Vagina (tissue), 2 donors: ENCODE data around the gene RBM20. TPM values are rescaled to one million over a fixed set of nuclear protein-coding genes. Genes with fewer than 3 reads are reported as not detected.

Source experiments
- DNase-seq, 2 donors: peaks; one replicate each; pipeline ENCODE4 v3.0.0-alpha.2; 2017; ENCODE audit errors: extremely low spot score in 2 of 2
- H3K27ac ChIP-seq: fragments of 200-600 bp; sonication (generic); one replicate; pipeline ENCODE4 v1.5.1; 2019
- H3K27me3 ChIP-seq: fragments of 200-600 bp; sonication (generic); one replicate; pipeline ENCODE4 v1.5.1; 2019
- H3K36me3 ChIP-seq, 2 donors: fragments of 200-600 bp; sonication (generic); one replicate each; pipeline ENCODE4 v1.5.1; 2017 to 2019
- H3K4me1 ChIP-seq: fragments of 200-600 bp; sonication (generic); one replicate; pipeline ENCODE4 v1.5.1; 2019
- H3K4me3 ChIP-seq, 2 donors: fragments of 200-600 bp; sonication (generic); 1 replicate in 1 of 2; 2 replicates in 1 of 2; pipeline ENCODE4 v1.5.1; 2016 to 2019
- H3K9me3 ChIP-seq: fragments of 200-600 bp; sonication (generic); one replicate; pipeline ENCODE4 v1.5.1; 2019
- CTCF ChIP-seq, 3 experiments: fragments of 450-650 bp in 2 of 3; fragments of 200-600 bp in 1 of 3; sonication (generic) in 1 of 3; IDR thresholded peaks; one replicate each; pipeline ENCODE4 v1.5.1; 2017 to 2019; ENCODE audit warnings: antibody characterized with exemption in 3 of 3, mild to moderate bottlenecking in 2 of 3, moderate library complexity in 2 of 3
- POLR2A ChIP-seq, 2 donors: fragments of 450-650 bp; IDR thresholded peaks; one replicate each; pipeline ENCODE4 v1.6.1; 2017; ENCODE audit warnings: antibody characterized with exemption in 2 of 2, mild to moderate bottlenecking in 2 of 2, moderate library complexity in 2 of 2
- POLR2AphosphoS5 ChIP-seq, 2 donors: sonication (generic); formaldehyde crosslinking; IDR thresholded peaks; one replicate each; pipeline ENCODE4 v1.9.0; 2017; ENCODE audit warnings: antibody characterized with exemption in 2 of 2, mild to moderate bottlenecking in 2 of 2, low read depth in 1 of 2; ENCODE audit not compliant: insufficient read depth in 1 of 2
- intact Hi-C: fragments of 100-400 bp; cut with DNase I; formaldehyde crosslinking; loops from one replicate; pipeline ENCODE4 v1.15.1; 2023
- total RNA-seq: library from RNA; depleted of rRNA; stranded (reverse); fragments of >200 nt; gene quantifications from one replicate; pipeline ENCODE4 v1.2.3, GENCODE V29; 2016

Gene RBM20
- total RNA-seq, 1 donor from 2014 or later: 5.2 TPM

DNA sequence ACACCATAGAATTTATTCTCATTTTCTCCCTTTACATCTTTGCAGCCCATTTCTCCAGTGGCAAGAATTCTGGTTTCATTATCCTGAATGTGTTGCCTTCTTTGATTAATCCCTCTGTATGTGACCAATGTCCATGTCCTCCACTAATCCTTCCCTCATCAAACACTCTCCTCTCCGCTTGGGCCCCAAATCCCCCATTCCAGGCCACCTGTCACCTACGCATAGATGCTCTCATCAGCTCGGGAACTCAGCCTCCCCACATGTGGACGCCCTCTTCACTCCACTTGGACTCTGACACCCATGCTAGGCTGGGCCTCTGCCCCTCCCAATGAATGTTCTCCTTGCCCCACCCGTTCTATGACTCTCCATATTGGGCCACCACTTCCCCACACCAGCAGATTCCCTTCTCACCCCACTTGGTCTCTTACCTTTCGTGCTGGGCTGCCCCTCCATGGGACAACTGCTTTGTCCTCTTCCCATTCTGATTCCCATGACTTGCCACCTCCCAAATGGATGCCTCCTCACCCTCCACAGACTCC is 18.7 kb upstream of the RBM20 start:
- Histone ChIP-seq H3K4me1 (peaks cover 4% of the 10 kb centered on the region), H3K9me3 (no peaks in the 10 kb centered on the region), H3K4me3 (no peak overlapping the region), H3K27me3 (no peaks in the 10 kb centered on the region), H3K36me3 (no peaks in the 10 kb centered on the region), H3K27ac (no peak overlapping the region)
- intact Hi-C loops: no loop called here
- DNase-seq: no peak
- TF ChIP-seq POLR2AphosphoS5 (IDR thresholded peaks at IDR 0.05; ENCODE audit: insufficient read depth in 1 of 2, low read depth in 1 of 2) (no peak), CTCF (IDR thresholded peaks at IDR 0.05) (no peak), POLR2A (IDR thresholded peaks at IDR 0.05) (no peak)

DNA sequence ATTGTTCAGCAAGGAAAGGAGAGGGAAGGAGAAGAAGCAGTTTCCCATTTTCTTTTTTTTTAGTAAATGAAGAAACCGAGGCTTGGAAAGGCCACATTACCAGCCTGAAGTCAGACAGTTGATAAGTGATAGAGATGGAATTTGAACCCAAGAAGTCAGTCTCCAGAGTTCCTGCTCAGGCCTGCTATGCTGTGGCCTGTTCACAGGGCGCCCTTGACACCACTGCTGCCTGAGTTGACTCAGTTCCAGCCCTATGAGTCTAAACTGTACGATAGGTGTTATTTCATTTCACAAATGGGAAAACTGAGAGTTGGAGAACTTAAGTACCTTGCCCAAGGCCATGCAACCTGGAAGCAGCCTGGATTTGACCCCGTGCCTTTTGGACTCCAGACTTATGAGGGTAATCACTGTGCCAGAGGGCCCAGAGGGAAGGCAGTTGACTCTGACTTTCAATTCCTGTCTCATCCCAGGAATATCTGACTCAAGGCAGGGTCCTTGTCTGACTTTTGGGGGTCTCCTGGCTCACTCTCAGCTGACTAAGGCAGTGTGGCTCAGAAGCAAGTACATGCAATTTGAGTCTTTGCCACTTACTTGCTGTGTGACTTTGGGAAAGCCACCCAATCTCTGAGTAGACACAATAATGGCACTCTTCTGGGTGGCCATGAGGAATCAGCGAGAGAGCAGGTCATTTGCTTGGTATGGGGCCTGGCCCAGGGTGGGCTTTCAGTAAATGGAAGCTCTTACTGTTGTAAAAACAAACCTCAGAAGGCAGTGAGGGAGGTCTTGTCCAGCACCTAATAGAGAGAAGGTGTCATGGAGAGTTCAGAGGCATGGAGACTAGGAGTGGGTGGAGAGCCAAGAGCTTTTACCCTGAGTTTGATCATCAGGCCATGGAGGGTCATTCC is 17.9 kb upstream of the RBM20 start:
- H3K9me3 ChIP-seq: no peaks in the 10 kb centered on the region
- H3K4me3 ChIP-seq: no peak overlapping the region
- TF ChIP-seq POLR2A (IDR thresholded peaks at IDR 0.05): no peak
- no peak for TF ChIP-seq POLR2AphosphoS5 (IDR thresholded peaks at IDR 0.05; ENCODE audit: insufficient read depth in 1 of 2, low read depth in 1 of 2)
- TF ChIP-seq CTCF (IDR thresholded peaks at IDR 0.05): no peak
- no peak for DNase-seq
- no peaks in the 10 kb centered on the region for H3K27me3 ChIP-seq
- H3K27ac ChIP-seq: no peak overlapping the region
- peaks cover 4% of the 10 kb centered on the region for H3K4me1 ChIP-seq
- intact Hi-C loops: no loop called here
- H3K36me3 ChIP-seq: no peaks in the 10 kb centered on the region

DNA sequence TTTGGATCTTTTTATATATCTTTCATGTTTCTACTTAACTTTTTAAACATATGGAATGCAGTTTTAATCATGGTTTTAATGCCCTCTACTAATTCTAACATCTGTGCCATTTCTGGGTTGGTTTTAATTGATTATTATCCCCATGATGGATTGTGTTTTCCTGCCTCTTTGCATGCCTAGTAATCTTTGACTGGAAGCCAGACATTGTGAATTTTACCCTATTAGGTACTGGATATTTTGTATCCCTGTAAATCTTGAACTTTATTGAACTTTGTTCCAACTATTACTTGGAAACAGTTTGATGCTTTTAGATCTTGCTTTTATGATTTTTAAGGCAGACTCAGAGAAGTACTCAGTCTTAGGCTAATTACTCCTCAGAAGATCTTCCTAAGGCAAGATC is 16.0 kb upstream of the RBM20 start:
- no peaks in the 10 kb centered on the region for H3K9me3 ChIP-seq
- no peaks in the 10 kb centered on the region for H3K27me3 ChIP-seq
- DNase-seq: no peak
- TF ChIP-seq POLR2AphosphoS5 (IDR thresholded peaks at IDR 0.05; ENCODE audit: insufficient read depth in 1 of 2, low read depth in 1 of 2) (no peak), POLR2A (IDR thresholded peaks at IDR 0.05) (no peak), CTCF (IDR thresholded peaks at IDR 0.05) (no peak)
- no peak overlapping the region for H3K27ac ChIP-seq
- H3K4me1 ChIP-seq: peaks cover 4% of the 10 kb centered on the region
- H3K4me3 ChIP-seq: no peak overlapping the region
- no peaks in the 10 kb centered on the region for H3K36me3 ChIP-seq
- intact Hi-C loops: no loop called here

DNA sequence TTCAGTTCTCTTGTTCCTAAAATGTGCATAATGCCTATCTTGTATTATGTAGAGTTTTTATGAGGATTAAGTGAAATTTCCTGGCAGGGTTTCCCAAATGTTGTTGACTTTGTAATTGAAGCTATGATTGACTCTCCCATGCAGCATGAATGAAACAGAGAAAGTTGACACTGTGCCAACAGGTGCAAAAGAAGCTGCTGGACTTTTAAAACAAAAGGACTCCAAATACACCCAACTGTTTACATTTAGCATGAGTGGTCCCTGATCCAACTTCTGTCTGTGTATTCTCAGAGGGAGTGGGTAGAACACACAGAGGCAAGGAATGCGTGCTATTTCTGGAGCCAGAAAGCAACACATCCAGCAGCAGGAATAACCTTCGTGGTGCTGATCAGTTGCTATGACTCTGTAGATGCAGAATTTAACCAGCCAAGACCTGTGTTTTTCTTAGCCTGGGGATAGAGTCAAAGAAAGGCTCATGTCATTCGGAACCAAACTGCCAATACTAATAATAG is 14.4 kb upstream of the RBM20 start:
- Histone ChIP-seq H3K36me3 (no peaks in the 10 kb centered on the region), H3K9me3 (no peaks in the 10 kb centered on the region), H3K27ac (no peak overlapping the region), H3K27me3 (no peaks in the 10 kb centered on the region), H3K4me3 (no peak overlapping the region), H3K4me1 (peaks cover 4% of the 10 kb centered on the region)
- intact Hi-C loops: no loop called here
- TF ChIP-seq CTCF (IDR thresholded peaks at IDR 0.05): no peak
- no peak for TF ChIP-seq POLR2A (IDR thresholded peaks at IDR 0.05)
- no peak for TF ChIP-seq POLR2AphosphoS5 (IDR thresholded peaks at IDR 0.05; ENCODE audit: insufficient read depth in 1 of 2, low read depth in 1 of 2)
- no peak for DNase-seq

- Histone ChIP-seq H3K4me3 (no peak overlapping the region), H3K4me1 (peaks cover 4% of the 10 kb centered on the region), H3K27me3 (no peaks in the 10 kb centered on the region), H3K27ac (no peak overlapping the region), H3K36me3 (no peaks in the 10 kb centered on the region), H3K9me3 (no peaks in the 10 kb centered on the region)
- no peak for DNase-seq
- TF ChIP-seq POLR2A (IDR thresholded peaks at IDR 0.05) (no peak), POLR2AphosphoS5 (IDR thresholded peaks at IDR 0.05; ENCODE audit: insufficient read depth in 1 of 2, low read depth in 1 of 2) (no peak), CTCF (IDR thresholded peaks at IDR 0.05) (no peak)
- intact Hi-C loops: no loop called here
Measured at GRCh38 chr10:110631934-110632333, 12.2 kb upstream of the RBM20 start.
